Neural progenitor cell (in vitro differentiated cells): ENCODE measurements around the gene IHH.

Source experiments
- EZH2 ChIP-seq: fragments of 200-600 bp; sonication (generic); IDR thresholded peaks from 2 replicates; pipeline ENCODE4 v1.6.1; 2017; ENCODE audit warnings: antibody characterized with exemption, mild to moderate bottlenecking, moderate library complexity
- TF ChIP-seq, protein P1 (sequence below): fragments of 200-600 bp; sonication (generic); IDR thresholded peaks from 2 replicates; pipeline ENCODE4 v1.5.1; 2017; ENCODE audit warnings: antibody characterized with exemption, mild to moderate bottlenecking

GRCh38 chr2:219023045-219023605 is 37.6 kb downstream of the IHH start:
- TF ChIP-seq, protein P1, sequence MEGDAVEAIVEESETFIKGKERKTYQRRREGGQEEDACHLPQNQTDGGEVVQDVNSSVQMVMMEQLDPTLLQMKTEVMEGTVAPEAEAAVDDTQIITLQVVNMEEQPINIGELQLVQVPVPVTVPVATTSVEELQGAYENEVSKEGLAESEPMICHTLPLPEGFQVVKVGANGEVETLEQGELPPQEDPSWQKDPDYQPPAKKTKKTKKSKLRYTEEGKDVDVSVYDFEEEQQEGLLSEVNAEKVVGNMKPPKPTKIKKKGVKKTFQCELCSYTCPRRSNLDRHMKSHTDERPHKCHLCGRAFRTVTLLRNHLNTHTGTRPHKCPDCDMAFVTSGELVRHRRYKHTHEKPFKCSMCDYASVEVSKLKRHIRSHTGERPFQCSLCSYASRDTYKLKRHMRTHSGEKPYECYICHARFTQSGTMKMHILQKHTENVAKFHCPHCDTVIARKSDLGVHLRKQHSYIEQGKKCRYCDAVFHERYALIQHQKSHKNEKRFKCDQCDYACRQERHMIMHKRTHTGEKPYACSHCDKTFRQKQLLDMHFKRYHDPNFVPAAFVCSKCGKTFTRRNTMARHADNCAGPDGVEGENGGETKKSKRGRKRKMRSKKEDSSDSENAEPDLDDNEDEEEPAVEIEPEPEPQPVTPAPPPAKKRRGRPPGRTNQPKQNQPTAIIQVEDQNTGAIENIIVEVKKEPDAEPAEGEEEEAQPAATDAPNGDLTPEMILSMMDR = no peak
- no peak for TF ChIP-seq EZH2
